ENCODE results near the gene MIPEP.
"Not testable (repeated sequence)": the region's sequence is repeated elsewhere in the genome, so short reads cannot be mapped to it uniquely, and the experiment has no call there.

The MIPEP gene

DNA sequence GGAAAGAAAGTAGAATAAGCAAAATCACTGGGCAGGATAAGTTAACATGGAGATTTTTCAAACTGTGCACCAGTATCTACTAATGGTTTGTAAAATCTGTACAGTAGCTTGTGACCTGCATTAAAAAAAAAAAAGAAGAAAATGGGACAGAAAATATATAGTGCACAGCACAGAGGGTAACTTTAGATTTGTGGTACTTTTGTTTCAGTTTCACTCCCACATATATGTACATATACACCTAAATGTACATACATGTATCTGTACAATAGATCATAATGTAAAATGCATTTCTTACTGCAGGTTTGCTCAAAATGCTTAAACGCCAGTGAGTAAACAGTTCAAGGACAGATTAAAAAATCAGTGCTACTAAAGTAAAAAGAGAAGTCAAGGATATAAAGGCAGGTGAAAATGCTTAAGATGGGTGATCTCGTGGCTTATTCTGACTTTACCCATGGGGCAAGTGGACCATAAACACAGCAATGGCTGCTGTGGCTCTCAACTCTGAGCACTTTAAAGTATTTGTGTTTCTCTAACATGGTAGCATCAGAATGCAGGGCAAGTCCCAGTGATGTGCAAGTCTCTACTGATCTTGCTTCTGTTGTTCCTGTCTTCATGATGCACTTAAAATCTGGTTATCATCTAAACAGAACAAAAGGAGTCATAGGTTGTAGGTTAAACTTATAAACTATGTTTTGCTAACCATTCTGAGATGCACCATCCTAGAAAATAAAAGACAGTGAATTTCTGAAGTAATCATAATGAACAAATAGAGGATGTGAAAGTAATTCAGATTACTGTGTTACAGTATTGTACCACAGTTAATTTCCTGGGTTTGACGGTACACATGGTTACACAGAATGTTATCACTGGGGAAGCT lies 112.3 kb downstream of the MIPEP start:
- DNase-seq (ENCODE audit: low read depth in 2 of 2) = no peak

DNA sequence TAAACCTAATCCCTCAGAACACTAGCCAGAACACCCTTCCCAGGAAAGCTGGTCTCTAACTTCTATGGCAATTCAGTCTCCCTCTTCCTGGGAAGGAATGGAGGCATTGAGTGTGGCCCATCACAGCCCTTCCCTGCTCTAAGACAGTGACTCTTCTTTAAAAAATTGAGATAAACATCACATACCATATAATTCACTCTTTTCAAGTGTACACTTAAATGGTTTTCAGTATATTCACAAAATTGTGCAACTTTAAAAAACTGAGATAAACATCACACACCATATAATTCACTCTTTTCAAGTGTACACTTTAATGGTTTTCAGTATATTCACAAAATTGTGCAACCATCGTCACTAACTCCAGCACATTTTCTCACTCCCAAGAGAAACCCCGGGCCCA lies 116.5 kb downstream of the MIPEP start:
- no peak for DNase-seq (ENCODE audit: low read depth in 2 of 2)

DNA sequence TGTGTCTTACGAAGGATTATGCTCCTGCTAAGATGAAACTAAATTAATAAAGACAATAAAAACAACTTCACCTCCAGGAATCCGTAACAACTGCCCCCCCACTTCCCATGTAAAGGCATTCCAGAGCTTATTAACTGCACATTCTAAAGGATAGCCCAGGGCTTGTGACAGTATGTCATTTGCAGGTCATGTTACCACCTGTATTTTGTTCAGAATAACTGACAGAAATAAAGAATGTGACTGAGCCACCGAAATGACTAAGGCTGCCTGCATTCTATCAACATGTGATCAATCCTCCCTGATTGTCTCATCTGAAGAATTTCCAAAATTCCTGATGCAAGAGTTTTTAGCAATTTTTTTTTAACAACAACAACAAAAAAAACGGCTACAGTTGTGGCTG lies 117.2 kb downstream of the MIPEP start:
- no peak for DNase-seq (ENCODE audit: low read depth in 2 of 2)

- no peak for DNase-seq (ENCODE audit: low read depth in 2 of 2)
These were observed 117.6 kb downstream of the MIPEP start for GRCh38 chr13:23771552-23771951.

DNA sequence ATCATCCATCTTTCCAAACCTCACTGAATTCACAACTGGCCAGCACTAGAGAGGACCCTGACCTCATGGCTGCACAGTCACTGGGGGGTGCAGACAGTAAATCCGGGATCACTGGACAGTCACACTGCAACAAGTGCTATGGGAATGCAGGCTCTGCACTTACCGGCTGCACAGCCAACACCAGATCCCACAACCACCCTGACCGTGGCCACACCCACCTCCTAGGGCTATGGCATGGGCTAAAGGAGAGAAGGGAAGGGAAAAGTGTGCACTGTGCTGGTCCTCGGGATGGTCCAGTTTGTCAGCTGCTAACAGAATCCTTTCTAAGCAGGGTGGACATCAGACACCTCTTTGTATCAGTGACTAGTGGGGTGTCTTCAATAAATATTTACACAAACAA lies 118.2 kb downstream of the MIPEP start:
- DNase-seq (ENCODE audit: low read depth in 2 of 2) = no peak

- no peak for DNase-seq (ENCODE audit: low read depth in 2 of 2)
These were observed 118.8 kb downstream of the MIPEP start for GRCh38 chr13:23770428-23770827.

- DNase-seq (ENCODE audit: low read depth in 2 of 2) = no peak
These were observed 119.8 kb downstream of the MIPEP start for GRCh38 chr13:23769401-23769800.

GRCh38 chr13:23767838-23768237 lies 121.4 kb downstream of the MIPEP start:
- DNase-seq (ENCODE audit: low read depth in 2 of 2) = no peak

DNA sequence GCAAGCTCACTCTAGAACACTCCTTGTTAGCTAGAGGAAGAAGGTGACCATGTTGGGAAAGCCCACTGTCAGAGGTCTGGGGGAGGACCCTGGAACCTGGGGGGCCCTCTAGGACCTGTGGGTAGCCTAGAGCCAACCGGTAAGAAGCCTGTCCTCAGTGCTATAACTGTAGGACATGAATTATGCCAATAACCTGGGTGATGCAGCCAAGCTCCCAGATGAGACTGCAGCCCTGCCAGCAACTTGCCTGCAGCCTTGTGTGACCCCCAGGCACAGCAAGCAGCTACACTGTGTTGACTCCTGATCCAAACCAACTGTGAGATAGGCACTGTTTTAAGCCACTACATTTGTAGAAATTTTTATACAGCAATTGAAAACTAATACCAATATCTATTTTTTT lies 122.3 kb downstream of the MIPEP start:
- DNase-seq (ENCODE audit: low read depth in 2 of 2) = no peak

DNA sequence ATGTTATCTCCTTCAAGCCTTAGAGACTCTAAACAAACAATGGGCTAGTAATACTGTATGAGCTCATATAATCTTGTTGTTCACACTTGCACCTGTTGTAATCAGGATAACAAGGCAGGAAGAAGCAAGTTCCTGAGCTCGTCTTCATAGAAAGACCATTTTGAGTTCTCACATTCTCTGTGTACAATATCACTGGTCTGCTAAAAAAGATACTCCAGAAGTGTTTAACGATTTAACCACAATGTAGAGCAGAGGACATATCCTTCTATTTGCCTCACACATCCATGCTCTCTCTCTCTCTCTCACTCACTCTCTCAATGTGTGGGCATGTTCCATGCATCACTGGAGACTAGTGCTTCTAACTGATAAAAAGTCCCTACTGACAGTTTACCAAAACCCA lies 122.9 kb downstream of the MIPEP start:
- DNase-seq (ENCODE audit: low read depth in 2 of 2) = no peak

DNA sequence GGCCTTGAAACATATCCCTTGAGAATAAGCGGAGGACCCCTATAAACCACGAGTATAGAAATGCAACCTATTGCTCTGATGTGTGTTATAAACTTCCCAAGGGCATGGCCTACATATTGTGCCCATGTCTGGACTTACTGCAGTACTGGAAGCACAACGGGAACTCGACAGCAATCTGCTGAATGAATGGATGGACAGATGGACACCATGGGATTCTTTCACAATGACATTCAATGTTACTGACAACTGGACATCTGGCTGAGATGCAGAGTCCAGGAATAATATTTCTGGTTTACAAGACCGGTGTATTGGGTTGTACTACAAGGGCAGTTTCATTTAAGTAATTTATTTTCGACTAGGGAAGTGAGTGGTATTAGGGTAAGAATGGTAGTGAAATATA lies 123.7 kb downstream of the MIPEP start:
- DNase-seq (ENCODE audit: low read depth in 2 of 2) = no peak

- DNase-seq (ENCODE audit: low read depth in 2 of 2) = no peak
These were observed 125.9 kb downstream of the MIPEP start for GRCh38 chr13:23763318-23763717.

- DNase-seq (ENCODE audit: low read depth in 2 of 2) = not testable (repeated sequence)
These were observed 127.4 kb downstream of the MIPEP start for GRCh38 chr13:23761760-23762159.

GRCh38 chr13:23760000-23760399 lies 129.2 kb downstream of the MIPEP start:
- no peak for DNase-seq (ENCODE audit: low read depth in 2 of 2)

- DNase-seq (ENCODE audit: low read depth in 2 of 2) = no peak
These were observed 130.2 kb downstream of the MIPEP start for GRCh38 chr13:23758798-23759527.

DNA sequence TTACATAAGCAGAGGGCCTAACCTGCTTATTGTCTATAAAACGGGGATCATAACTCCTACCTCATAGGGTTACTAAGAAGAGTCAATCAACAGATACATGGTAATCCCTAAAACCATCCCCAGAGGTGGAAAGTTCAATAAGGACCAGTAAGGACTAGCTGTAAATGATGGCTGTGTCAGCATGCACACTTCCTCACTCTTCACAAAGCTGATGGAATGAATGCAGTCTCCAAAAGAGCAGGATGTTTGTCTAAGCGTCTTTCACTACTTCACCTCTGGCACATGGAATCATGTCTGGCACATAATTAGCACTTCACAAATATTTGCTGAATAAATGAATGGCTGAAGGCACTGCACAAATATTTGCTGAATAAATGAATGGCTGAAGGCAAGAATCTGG lies 134.2 kb downstream of the MIPEP start:
- DNase-seq (ENCODE audit: low read depth in 2 of 2) = no peak

GRCh38 chr13:23754506-23754905 lies 134.7 kb downstream of the MIPEP start:
- no peak for DNase-seq (ENCODE audit: low read depth in 2 of 2)

DNA sequence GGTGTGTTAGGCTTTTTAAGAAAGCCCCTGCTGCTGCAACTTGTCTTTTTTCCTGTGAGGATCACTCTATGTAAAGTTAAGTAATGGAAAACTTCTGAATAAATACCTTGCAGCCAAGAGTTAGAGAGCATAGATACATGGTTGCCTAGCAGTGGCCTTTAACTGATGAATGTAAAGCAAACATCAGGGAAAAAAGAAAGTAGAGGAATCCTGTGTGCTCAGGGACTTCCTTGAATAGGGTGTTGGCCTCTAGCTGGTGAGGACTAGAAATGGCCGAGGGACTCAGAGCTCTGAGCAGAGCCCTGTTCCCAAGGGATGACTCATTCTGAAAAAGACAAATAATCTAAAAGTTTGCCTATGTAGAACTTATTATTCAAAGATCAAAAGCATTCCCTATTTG lies 135.7 kb downstream of the MIPEP start:
- DNase-seq (ENCODE audit: low read depth in 2 of 2) = no peak

- DNase-seq (ENCODE audit: low read depth in 2 of 2) = no peak
These were observed 136.8 kb downstream of the MIPEP start for GRCh38 chr13:23752111-23753001.

GRCh38 chr13:23751195-23751594 lies 138.0 kb downstream of the MIPEP start:
- no peak for DNase-seq (ENCODE audit: low read depth in 2 of 2)

GRCh38 chr13:23750383-23751121 lies 138.6 kb downstream of the MIPEP start:
- no peak for DNase-seq (ENCODE audit: low read depth in 2 of 2)

Data from stimulated activated CD4-positive, alpha-beta T cell treated with anti-CD3 and anti-CD28 coated beads, Interleukin-15, amount 100 ng/mL, for 48 hours (primary cell).